KMS-11 (cell line): ENCODE measurements around the gene PRDM5.

Experiments used
- H2AFZ ChIP-seq: fragments of 200-600 bp; sonication (generic); 2 replicates; pipeline ENCODE4 v1.6.1; 2016; ENCODE audit warnings: antibody characterized with exemption, mixed run types, low read depth
- H3K27ac ChIP-seq: fragments of 200-600 bp; sonication (generic); 2 replicates; pipeline ENCODE4 v1.6.1; 2016; ENCODE audit warnings: mild to moderate bottlenecking, mixed run types
- H3K27me3 ChIP-seq: fragments of 200-600 bp; sonication (generic); 2 replicates; pipeline ENCODE4 v1.6.1; 2017; ENCODE audit warnings: mild to moderate bottlenecking, low read depth, mixed run types, moderate library complexity; ENCODE audit not compliant: insufficient read depth
- H3K36me3 ChIP-seq: fragments of 200-600 bp; sonication (generic); 2 replicates; pipeline ENCODE4 v1.6.1; 2017; ENCODE audit warnings: mild to moderate bottlenecking, mixed run types; ENCODE audit not compliant: insufficient read depth
- H3K4me1 ChIP-seq: fragments of 200-600 bp; sonication (generic); 2 replicates; pipeline ENCODE4 v1.6.1; 2016; ENCODE audit warnings: mild to moderate bottlenecking, low read depth, mixed run types; ENCODE audit not compliant: poor library complexity, severe bottlenecking
- H3K4me2 ChIP-seq: fragments of 200-600 bp; sonication (generic); 2 replicates; pipeline ENCODE4 v1.7.0; 2016; ENCODE audit warnings: mild to moderate bottlenecking, mixed run types
- H3K4me3 ChIP-seq: fragments of 200-600 bp; sonication (generic); IDR thresholded peaks from 2 replicates; pipeline ENCODE4 v1.6.1; 2017; ENCODE audit warnings: low read depth, low read length, mixed read lengths; ENCODE audit not compliant: insufficient read depth
- H3K79me2 ChIP-seq: fragments of 200-600 bp; sonication (generic); 2 replicates; pipeline ENCODE4 v1.6.1; 2016; ENCODE audit warnings: low read depth, mixed run types; ENCODE audit not compliant: insufficient read depth
- H3K9ac ChIP-seq: fragments of 200-600 bp; sonication (generic); 2 replicates; pipeline ENCODE4 v1.6.1; 2016; ENCODE audit warnings: mild to moderate bottlenecking, mixed run types
- H4K20me1 ChIP-seq: fragments of 200-600 bp; sonication (generic); 2 replicates; pipeline ENCODE4 v1.6.1; 2016; ENCODE audit warnings: mild to moderate bottlenecking, mixed run types; ENCODE audit not compliant: insufficient read depth
- CTCF ChIP-seq: fragments of 200-600 bp; sonication (generic); conservative IDR thresholded peaks from 2 replicates; pipeline ENCODE4 v1.6.1; 2017; ENCODE audit warnings: low read depth, mild to moderate bottlenecking, antibody characterized with exemption, low read length, moderate library complexity, mixed read lengths

PRDM5 gene

GRCh38 chr4:120765260-120765680, 157.3 kb downstream of the PRDM5 start:
- peak overlapping the region; percentile 74 for H3K4me2 ChIP-seq
- TF ChIP-seq CTCF: no peak

GRCh38 chr4:120763650-120764049, 158.9 kb downstream of the PRDM5 start:
- Histone ChIP-seq H3K36me3 (no peaks in the 10 kb centered on the region), H4K20me1 (no peaks in the 10 kb centered on the region), H3K4me3 (no peak overlapping the region), H3K27ac (peak overlapping the region; percentile 79), H3K4me1 (peaks cover 82% of the 10 kb centered on the region), H3K79me2 (no peaks in the 10 kb centered on the region), H2AFZ (0 out of 2 replicates have a peak overlapping the region, but pooled peaks have one; percentile 18), H3K9ac (no peak overlapping the region), H3K4me2 (peak overlapping the region; percentile 74), H3K27me3 (no peaks in the 10 kb centered on the region)
- TF ChIP-seq CTCF: no peak

More at GRCh38 chr4:120765260-120765680, 157.3 kb downstream of the PRDM5 start:
- Histone ChIP-seq H3K27me3 (no peaks in the 10 kb centered on the region), H3K36me3 (no peaks in the 10 kb centered on the region), H4K20me1 (no peaks in the 10 kb centered on the region), H2AFZ (peak overlapping the region; percentile 40; the same call in 1 of the 2 replicates), H3K4me1 (peaks cover 93% of the 10 kb centered on the region), H3K79me2 (no peaks in the 10 kb centered on the region), H3K4me3 (no peak overlapping the region), H3K27ac (peak overlapping the region; percentile 79), H3K9ac (peak overlapping the region; percentile 18; the same call in 1 of the 2 replicates)

- H3K4me1 ChIP-seq: peaks cover 60% of the 10 kb centered on the region
- no peak for TF ChIP-seq CTCF
- no peak overlapping the region for H3K4me3 ChIP-seq
- H2AFZ ChIP-seq: no peak overlapping the region
- no peak overlapping the region for H3K9ac ChIP-seq
- no peaks in the 10 kb centered on the region for H4K20me1 ChIP-seq
- H3K79me2 ChIP-seq: no peaks in the 10 kb centered on the region
- no peak overlapping the region for H3K27ac ChIP-seq
- H3K36me3 ChIP-seq: no peaks in the 10 kb centered on the region
- no peaks in the 10 kb centered on the region for H3K27me3 ChIP-seq
- H3K4me2 ChIP-seq: 0 out of 2 replicates have a peak overlapping the region, but pooled peaks have one; percentile 2
Observed at GRCh38 chr4:120761070-120761469, 161.5 kb downstream of the PRDM5 start.

- no peaks in the 10 kb centered on the region for H3K79me2 ChIP-seq
Observed at GRCh38 chr4:120760047-120760446, 162.5 kb downstream of the PRDM5 start.

More at GRCh38 chr4:120760047-120760446, 162.5 kb downstream of the PRDM5 start:
- no peak for TF ChIP-seq CTCF
- Histone ChIP-seq H3K27ac (no peak overlapping the region), H3K4me3 (no peak overlapping the region), H3K4me1 (peaks cover 60% of the 10 kb centered on the region), H3K36me3 (no peaks in the 10 kb centered on the region), H4K20me1 (no peaks in the 10 kb centered on the region), H3K27me3 (no peaks in the 10 kb centered on the region), H2AFZ (no peak overlapping the region), H3K4me2 (no peak overlapping the region), H3K9ac (no peak overlapping the region)
